HG03342 (cell line): ENCODE data around the gene NIM1K.
A peak's percentile ranks its signal among the peaks of the same experiment; 100 is the strongest.
"Not testable (repeated sequence)": the region's sequence is repeated elsewhere in the genome, so short reads cannot be mapped to it uniquely, and the experiment has no call there.

Source experiments
- ATAC-seq: cut with Tn5 transposase; IDR thresholded peaks from one replicate; pipeline ENCODE4 v1.9.1; 2021; ENCODE audit warnings: mild to moderate bottlenecking, moderate library complexity; ENCODE audit not compliant: unreplicated experiment

NIM1K gene

GRCh38 chr5:43183101-43183500, 8.9 kb upstream of the NIM1K start:
- not testable (repeated sequence) for ATAC-seq

- no peak for ATAC-seq
These were observed 1.0 kb upstream of the NIM1K start for GRCh38 chr5:43190755-43191603.

DNA sequence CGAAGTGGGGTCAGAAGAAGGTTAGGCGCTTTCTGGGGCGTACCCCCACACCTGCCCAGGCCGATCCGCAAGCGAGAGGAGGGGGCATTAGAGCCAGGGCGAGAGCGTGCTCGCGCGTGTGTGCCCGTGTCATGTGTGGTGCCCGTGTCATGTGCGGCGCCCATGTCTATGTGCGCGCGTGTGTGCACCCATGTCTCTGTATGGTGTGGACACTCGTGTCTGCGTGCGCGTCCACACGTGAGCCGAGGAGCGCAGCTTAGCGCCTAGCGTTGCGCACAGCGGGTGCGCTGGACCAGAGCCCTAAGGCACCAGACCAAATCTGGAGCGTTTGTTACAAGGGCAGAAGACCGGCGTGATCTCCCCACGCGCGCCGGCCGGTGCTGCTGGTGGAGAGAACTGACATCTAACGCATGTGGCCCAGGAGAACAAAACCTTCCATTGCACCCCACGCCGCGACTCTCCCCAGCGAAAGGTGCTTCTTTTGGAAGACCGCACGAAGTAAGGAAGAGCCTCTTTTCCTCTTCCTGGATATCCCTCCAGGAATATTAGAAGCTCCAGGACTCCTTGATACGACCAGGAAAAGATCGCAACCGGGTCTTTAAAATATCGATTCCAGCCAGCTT, 644 bp downstream of the NIM1K start:
- ATAC-seq = peak; percentile 16

DNA sequence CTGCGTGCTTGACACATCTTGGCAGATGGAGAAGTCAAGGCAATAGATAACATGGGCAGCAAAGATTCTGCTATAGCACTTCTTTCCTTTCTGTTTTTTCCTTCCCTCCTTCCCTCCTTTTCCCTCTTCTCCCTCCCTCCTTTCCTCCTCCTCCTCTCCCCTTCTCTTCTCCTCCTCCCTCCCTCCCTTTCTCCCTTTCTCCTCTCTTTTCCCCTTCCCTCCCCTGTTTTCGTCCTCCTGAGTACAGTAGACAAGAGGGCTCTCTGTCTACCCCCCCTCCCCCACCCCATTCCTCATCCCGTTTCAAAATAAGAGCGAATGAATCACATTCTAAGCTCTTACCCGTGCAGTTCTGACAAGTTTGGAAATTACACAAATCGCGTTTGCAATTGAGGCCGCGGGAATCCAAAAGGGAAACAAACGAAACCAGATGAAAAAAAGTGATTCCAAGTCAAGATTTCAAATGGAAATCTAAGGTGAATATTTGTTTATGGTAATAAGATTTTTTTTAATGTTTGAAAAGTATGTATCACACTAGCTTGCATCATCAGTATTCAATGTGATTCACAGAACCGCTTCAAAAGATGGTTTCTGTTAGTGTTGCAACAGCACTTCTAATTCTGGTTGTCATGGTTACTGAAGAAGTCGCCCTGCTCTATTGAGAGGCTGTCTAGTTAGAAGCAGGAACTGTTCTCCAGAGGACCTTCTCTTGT, 1.3 kb downstream of the NIM1K start:
- ATAC-seq = peak; percentile 75

- no peak for ATAC-seq
These were observed 1.9 kb downstream of the NIM1K start for GRCh38 chr5:43193894-43194265.

GRCh38 chr5:43195670-43196265, 3.7 kb downstream of the NIM1K start:
- no peak for ATAC-seq

DNA sequence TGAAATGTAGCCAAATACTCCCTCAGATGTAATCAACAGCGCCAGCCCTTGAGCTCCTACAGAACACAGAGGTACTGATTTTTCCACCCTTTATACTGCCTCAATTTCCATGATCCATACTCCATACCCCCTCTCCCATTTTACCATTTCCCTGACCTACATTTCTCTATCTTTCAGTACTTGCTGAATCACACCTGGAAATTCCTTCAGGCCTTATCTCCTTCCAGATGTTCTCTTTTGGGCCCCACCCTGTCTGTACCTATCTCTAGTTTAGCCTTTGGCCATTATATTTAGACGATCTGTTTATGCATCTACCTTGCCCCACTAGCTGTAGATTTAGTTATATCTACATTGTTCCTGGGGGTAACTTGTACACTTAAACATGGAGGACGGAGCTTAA, 5.5 kb downstream of the NIM1K start:
- no peak for ATAC-seq

DNA sequence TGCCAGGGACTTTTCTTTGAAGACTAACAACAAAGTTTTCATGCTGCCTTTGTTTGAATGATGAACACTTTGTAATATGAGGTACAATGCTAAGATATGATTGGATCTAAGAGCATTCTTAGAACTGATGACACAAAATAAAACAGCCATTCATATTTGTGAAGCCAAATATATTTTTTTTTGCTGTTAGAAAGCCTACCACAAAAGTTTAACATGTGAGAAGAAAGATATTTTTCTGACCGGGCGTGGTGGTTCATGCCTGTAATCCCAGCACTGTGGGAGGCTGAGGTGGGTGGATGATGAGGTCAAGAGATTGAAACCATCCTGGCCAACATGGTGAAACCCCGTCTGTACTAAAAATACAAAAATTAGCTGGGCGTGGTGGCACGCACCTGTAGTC, 9.4 kb downstream of the NIM1K start:
- ATAC-seq = not testable (repeated sequence)

DNA sequence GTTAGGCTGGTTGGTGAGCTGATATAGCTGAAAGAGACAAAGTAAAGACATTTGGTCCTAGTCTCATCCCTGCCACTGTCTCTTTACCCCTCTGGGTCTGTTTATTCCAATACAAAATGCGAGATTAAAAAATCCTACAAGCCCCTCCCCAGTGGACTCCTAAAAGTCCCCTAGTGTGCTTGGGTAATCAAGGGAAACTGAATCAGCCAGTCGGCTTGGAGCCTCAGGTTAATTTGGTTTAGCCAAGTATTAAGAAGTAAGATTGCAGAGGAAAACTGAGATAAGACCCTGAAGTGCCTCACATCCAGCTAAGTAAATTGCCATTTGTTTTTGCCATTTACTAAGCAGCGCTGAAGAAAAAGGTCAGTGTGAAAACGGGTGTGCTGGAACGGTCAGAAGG, 10.4 kb downstream of the NIM1K start:
- no peak for ATAC-seq

DNA sequence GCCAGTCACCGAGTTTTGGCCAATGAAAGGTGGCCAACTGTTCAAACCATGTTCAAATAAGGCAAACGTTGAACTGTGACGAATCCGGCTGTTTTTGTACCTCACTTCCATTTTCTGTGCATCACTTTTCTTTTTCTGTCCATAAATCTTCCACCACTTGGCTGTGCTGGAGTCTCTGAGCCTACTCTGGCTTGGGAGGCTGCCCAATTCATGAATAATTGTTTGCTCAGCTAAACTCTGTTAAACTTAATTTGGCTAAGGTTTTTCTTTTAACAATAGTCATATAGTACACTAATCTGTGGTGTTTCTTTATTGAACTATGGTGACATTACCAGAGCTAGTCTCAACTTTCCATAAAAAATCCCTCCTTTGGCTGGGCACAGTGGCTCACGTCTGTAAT, 11.3 kb downstream of the NIM1K start:
- no peak for ATAC-seq

DNA sequence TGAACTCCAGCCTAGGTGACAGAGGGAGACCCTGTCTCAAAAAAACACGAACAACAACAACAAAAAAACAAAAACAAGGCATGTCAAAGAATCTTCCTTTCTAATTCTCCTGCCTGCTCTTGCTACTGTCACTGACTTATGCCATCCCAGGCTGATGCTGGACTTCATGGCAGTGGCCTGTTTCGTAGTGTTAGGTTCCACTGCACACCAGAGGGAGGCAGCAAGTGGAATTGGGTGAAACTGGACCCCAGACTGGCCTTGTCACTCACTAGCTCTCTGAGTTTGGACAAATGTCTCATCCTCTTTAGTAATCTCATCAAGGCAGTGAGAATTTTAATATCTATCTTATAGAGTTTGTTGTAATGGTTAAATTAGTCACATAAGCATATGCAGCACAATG, 12.9 kb downstream of the NIM1K start:
- ATAC-seq = no peak

DNA sequence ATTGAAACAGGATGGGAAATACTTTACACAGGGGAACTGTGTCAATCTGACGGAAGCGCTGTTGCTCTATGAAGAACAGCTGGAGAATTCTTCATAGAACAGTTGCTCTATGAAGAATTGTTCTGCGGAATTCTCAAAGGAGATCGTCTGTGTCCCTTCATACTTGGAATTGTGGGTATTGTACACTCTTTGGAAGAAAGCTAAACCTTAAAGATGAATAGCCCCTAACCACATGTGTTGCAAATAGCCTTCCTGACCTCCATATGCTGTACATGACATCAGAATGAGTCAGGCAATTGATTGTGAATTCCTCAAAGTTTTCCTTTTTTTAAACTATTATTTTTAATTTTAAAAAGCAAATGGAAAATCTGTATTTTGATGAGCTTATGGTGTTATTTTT, 15.6 kb downstream of the NIM1K start:
- ATAC-seq = no peak

DNA sequence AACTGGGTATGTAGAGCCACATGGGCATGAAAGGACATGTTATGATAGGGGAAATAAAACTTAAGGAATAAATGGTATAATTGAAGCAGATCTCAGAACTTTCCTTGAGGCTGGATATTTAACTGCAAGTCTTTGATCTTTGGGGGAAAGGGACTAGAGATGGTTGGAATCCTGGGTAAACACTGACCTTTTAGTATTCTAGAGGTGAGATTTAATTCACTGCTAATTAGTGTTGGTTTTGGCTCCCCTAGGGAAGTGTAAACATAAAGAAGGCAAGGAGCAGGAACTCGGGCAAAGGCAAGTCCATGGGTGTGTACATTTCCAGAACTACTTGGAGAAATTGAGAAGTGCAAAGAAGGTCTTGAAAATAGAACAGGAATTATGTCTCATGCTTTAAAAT, 16.6 kb downstream of the NIM1K start:
- ATAC-seq = no peak

GRCh38 chr5:43209060-43209459, 17.0 kb downstream of the NIM1K start:
- no peak for ATAC-seq

DNA sequence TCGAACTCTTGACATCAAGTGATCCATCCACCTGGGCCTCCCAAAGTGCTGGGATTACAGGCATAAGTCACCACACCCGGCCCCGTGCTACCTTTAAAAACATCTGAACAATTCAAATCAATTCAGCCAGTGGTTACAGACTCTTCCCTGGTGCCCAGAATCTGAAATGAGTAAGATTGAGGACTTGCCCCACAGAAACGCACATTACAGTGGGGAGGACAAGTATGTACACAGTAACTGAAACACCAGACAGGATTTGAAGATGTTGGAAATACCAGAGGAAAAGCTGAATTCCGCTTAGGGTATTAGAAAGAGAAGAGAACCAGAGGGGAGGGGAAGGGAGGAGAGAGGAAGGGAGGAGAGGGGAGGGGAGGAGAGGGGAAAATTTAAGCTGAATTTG, 17.8 kb downstream of the NIM1K start:
- ATAC-seq = no peak

- ATAC-seq = no peak
These were observed 18.5 kb downstream of the NIM1K start for GRCh38 chr5:43210570-43210969.

- ATAC-seq = no peak
These were observed 21.9 kb downstream of the NIM1K start for GRCh38 chr5:43213951-43214350.

- no peak for ATAC-seq
These were observed 23.1 kb downstream of the NIM1K start for GRCh38 chr5:43215073-43215631.

- ATAC-seq = no peak
These were observed 24.9 kb downstream of the NIM1K start for GRCh38 chr5:43216941-43217340.

GRCh38 chr5:43219120-43219519, 27.1 kb downstream of the NIM1K start:
- no peak for ATAC-seq

- ATAC-seq = no peak
These were observed 29.5 kb downstream of the NIM1K start for GRCh38 chr5:43221502-43221901.
